Testis (tissue), 2 donors: ENCODE results near the gene BSND.

ENCODE experiments used
- CTCF ChIP-seq, 3 experiments: fragments of 450-650 bp in 2 of 3; fragments of 200-600 bp in 1 of 3; sonication (generic) in 1 of 3; IDR thresholded peaks; one replicate each; pipeline ENCODE4 v1.5.1; 2016 to 2019; ENCODE audit warnings: antibody characterized with exemption in 3 of 3, mild to moderate bottlenecking in 2 of 3, moderate library complexity in 1 of 3
- POLR2A ChIP-seq: fragments of 450-650 bp; IDR thresholded peaks from one replicate; pipeline ENCODE4 v1.6.1; 2017; ENCODE audit warnings: antibody characterized with exemption, mild to moderate bottlenecking, moderate library complexity

- TF ChIP-seq CTCF (IDR thresholded peaks at IDR 0.05) = no peak
- no peak for TF ChIP-seq POLR2A
Observed at GRCh38 chr1:55057270-55057955, 58.7 kb downstream of the BSND start.
